GM12875 (cell line): ENCODE results near the gene FAT4.

Experiments used
- H3K4me3 ChIP-seq: one replicate; pipeline ENCODE4 v1.5.1; 2011; ENCODE audit warnings: low read depth, low read length, control low read depth
- CTCF ChIP-seq: IDR thresholded peaks from 2 replicates; pipeline ENCODE4 v1.5.1; 2011; ENCODE audit warnings: low read depth, mild to moderate bottlenecking, control low read depth, inconsistent platforms, low read length, moderate library complexity, borderline replicate concordance; ENCODE audit not compliant: insufficient read depth

The FAT4 gene

DNA sequence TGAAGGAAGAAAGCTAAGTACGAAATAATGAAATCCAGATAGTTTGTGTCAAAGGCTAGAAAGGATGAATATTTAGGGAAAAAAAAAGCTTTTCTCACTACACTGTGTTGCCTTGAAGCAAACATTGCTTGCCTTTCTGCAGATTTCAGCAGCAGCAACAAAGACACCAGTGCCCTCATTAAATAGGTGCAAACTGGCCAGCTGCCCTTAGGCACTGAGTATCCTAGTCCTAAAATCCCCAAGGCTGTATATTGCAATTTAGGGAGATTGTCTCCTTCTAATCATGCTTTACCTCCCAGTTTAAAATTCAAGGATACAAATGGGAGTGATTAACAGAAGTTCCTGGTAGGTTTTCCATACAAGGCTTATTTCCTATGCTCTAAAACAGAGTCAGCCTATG lies 8.6 kb upstream of the FAT4 start:
- TF ChIP-seq CTCF: no peak
- no peak overlapping the region for H3K4me3 ChIP-seq

DNA sequence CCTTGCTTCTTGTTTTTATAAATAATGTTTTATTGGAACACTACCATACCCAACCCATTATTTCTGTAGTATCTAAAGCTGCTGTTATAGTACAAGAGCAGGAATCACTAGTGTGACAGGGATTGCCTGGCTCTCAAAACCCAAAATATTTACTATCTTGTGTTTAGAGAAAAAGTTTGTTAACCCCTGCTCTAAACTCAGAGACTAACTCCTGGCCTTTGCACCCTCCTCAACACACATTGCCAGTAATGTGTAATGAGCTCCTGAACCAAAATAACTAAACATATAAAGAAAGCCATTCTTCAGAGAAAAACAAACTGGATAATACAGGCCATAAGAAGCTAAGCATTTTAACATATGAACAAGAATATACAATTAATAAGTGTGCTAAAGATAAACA lies 8.2 kb upstream of the FAT4 start:
- TF ChIP-seq CTCF: no peak
- no peak overlapping the region for H3K4me3 ChIP-seq

DNA sequence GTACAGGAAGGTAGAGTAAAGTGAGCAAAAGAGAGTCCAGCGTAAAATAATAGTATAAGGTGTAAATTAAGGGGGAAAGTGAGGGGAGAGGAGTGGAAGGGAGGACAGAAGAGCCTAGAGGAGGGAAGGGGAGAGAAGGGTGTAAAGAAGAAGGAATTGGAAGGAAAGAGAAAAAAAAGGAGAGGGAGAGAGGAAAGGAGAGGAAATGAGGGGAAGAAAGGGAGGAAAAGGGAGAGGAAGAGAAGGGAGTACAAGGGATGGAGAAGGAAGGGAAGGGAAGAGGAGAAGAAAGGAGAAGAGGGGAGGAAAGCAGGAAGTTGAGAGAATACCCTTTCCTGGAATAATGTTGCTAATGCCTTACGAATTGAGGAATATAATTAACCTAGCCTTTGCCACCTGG lies 3.3 kb upstream of the FAT4 start:
- TF ChIP-seq CTCF: no peak

DNA sequence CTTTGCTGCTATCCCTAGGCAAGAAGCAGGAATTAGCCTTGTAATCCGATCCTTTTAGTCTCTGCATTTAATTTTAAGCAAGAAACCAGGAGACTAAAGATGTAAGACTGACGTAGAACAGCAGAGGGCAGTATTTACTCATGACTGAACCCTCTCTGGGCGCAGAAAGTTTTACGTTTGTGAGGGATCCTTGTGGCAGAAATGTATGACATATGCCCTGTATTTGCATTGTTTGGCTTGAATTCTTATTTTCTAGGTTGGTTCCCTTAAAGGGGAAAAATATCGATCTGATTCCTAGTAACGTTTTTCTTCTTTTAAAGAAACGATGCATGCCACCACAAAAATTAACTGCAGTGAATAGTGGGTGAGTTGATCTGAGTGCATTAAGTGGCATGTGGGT lies 1.3 kb upstream of the FAT4 start:
- peak; percentile 57 for TF ChIP-seq CTCF
- no peak overlapping the region for H3K4me3 ChIP-seq

More for the DNA sequence above, 3.3 kb upstream of the FAT4 start:
- H3K4me3 ChIP-seq: no peak overlapping the region

DNA sequence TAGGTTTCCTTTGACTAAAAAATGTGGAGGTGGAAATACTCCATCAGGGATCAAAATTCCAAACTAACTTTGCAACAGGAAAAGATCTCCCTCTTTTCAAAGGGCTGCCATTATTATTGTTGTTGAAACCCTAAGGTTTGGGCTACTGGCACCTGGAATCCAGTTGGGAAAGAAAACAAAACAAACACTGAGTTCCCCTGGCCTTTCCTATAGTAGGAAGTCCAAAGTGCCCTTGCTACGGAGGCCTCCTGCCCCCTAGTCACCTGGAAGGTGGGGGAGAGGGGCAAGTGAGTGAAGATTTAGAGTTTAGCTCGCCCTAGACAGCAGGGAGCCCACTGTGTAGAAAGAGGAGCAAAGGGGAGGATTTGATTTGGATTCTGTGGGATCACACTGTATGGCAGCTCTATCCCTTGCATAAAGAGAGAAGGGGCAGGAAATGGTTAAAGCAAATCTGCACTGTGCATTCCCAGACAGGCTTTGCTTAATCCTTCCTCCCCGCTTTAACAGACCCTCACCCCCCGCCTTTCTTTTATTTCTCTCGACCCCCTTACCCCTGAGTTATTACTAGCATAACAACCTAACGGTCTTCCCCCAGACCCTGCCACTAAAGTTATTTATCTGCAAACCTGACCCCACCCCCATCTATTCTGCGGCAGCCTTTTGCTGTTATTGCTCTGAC lies 627 bp upstream of the FAT4 start:
- TF ChIP-seq CTCF: no peak
- no peak overlapping the region for H3K4me3 ChIP-seq

- 0 out of 2 replicates have a peak, but pooled peaks have one; percentile 2 for TF ChIP-seq CTCF
- H3K4me3 ChIP-seq: peak overlapping the region; percentile 55
Measured at GRCh38 chr4:125315576-125316400, 1.0 kb downstream of the FAT4 start.

- TF ChIP-seq CTCF: no peak
- no peak overlapping the region for H3K4me3 ChIP-seq
Measured at GRCh38 chr4:125316401-125316790, 1.6 kb downstream of the FAT4 start.
